Muscle of leg (tissue), 16 donors: ENCODE data around the gene CLDN9. TPM values are rescaled to one million over a fixed set of nuclear protein-coding genes. Genes with fewer than 3 reads are reported as not detected.
A peak's percentile ranks its signal among the peaks of the same experiment; 100 is the strongest.

Experiments
- DNase-seq: peaks from one replicate; pipeline ENCODE4 v3.0.0; 2013
- H3K27ac ChIP-seq: one replicate; pipeline ENCODE4 v1.5.1; 2013; ENCODE audit warnings: mild to moderate bottlenecking, low read length, control low read depth
- H3K27me3 ChIP-seq: one replicate; pipeline ENCODE4 v1.6.1; 2013; ENCODE audit warnings: low read length; ENCODE audit not compliant: control insufficient read depth, insufficient read depth
- H3K36me3 ChIP-seq: one replicate; pipeline ENCODE4 v1.6.1; 2013; ENCODE audit warnings: low read length; ENCODE audit not compliant: control insufficient read depth, insufficient read depth
- H3K4me1 ChIP-seq: one replicate; pipeline ENCODE4 v1.6.1; 2013; ENCODE audit warnings: low read length; ENCODE audit not compliant: control insufficient read depth, insufficient read depth
- H3K4me3 ChIP-seq: one replicate; pipeline ENCODE4 v1.5.1; 2013; ENCODE audit warnings: low read length, control low read depth
- H3K9me3 ChIP-seq: replicated peaks from 2 replicates; pipeline ENCODE4 v1.6.1; 2013; ENCODE audit warnings: low read depth, low read length; ENCODE audit not compliant: control insufficient read depth
- WGBS: methylation state at CpG from one replicate; pipeline ENCODE4 v1.1.5; 2013; ENCODE audit warnings: missing lambda C conversion rate; ENCODE audit not compliant: insufficient coverage; 5-methylcytosine and 5-hydroxymethylcytosine counted together
- long read RNA-seq, 11 donors: transcript quantifications; one replicate each; lab custom pipeline, GENCODE V29; 2026
- polyA plus RNA-seq, 8 donors: library from polyadenylated mRNA; unstranded; fragments of 120-200 nt; gene quantifications; one replicate each; pipeline versions ENCODE4 v1.2.1 to v1.2.3, GENCODE V29; 2013; ENCODE audit warnings: inconsistent platforms in 1 of 8, low replicate concordance in 1 of 8; ENCODE audit not compliant: insufficient read length in 8 of 8, insufficient read depth in 1 of 8
- total RNA-seq: library from RNA; stranded (reverse); fragments of 120-200 nt; gene quantifications from one replicate; pipeline ENCODE4 v1.2.4, GENCODE V29; 2013

CLDN9 gene
- total RNA-seq (0.40 TPM), polyA plus RNA-seq (1 to 10 TPM in 5 of 8 donors, under 1 TPM in 3; 0.36 to 3.0 (median 1.5) TPM)
- long read RNA-seq, donor 1, partial matches to known transcripts: 0 of 1 reads
- long read RNA-seq, donor 1, other reads (novel, unspliced or antisense): 0 of 1 reads
- long read RNA-seq, donor 2: 0 reads
- long read RNA-seq, donor 3, partial matches to known transcripts: 0 of 2 reads
- long read RNA-seq, donor 3, other reads (novel, unspliced or antisense): 0 of 2 reads
- long read RNA-seq, donor 4, partial matches to known transcripts: 0 of 1 reads
- long read RNA-seq, donor 4, other reads (novel, unspliced or antisense): 0 of 1 reads
- long read RNA-seq, donor 5, partial matches to known transcripts: 0 of 1 reads
- long read RNA-seq, donor 5, other reads (novel, unspliced or antisense): 0 of 1 reads
- long read RNA-seq, donor 6, partial matches to known transcripts: 0 of 1 reads
- long read RNA-seq, donor 6, other reads (novel, unspliced or antisense): 0 of 1 reads
- long read RNA-seq, donor 7, partial matches to known transcripts: 0 of 2 reads
- long read RNA-seq, donor 7, other reads (novel, unspliced or antisense): 0 of 2 reads
- long read RNA-seq, donor 8, partial matches to known transcripts: 0 of 2 reads
- long read RNA-seq, donor 8, other reads (novel, unspliced or antisense): 0 of 2 reads
- long read RNA-seq, donor 9, partial matches to known transcripts: 0 of 2 reads
- long read RNA-seq, donor 9, other reads (novel, unspliced or antisense): 0 of 2 reads
- long read RNA-seq, donor 10: 0 reads
- long read RNA-seq, donor 11: 0 reads

- no peak for DNase-seq
- Histone ChIP-seq H3K4me3 (no peak within 1 kb of the TSS), H3K27me3 (peaks cover 96% of the 10 kb centered on the region), H3K4me1 (peaks cover 29% of the 10 kb centered on the region), H3K27ac (no peak within 1 kb of the TSS), H3K36me3 (no peaks in the 10 kb centered on the region), H3K9me3 (no peaks in the 10 kb centered on the region)
- 21% methylated on average over 27 of the region's 27 CpGs for WGBS
Observed at GRCh38 chr16:3012828-3013420, at the start of gene CLDN9. CLDN9 (plus strand) TSS chr16:3012923; CDS start chr16:3013363, 440 bp downstream.

GRCh38 chr16:2963074-2963722 lies 49.5 kb upstream of the CLDN9 start:
- 2% methylated on average over 22 of the region's 40 CpGs for WGBS
- Histone ChIP-seq H3K4me1 (peaks cover 44% of the 10 kb centered on the region), H3K27ac (no peak overlapping the region), H3K4me3 (peak overlapping the region; percentile 1), H3K36me3 (no peaks in the 10 kb centered on the region), H3K9me3 (no peaks in the 10 kb centered on the region), H3K27me3 (peaks cover 80% of the 10 kb centered on the region)
- no peak for DNase-seq

- H3K27ac ChIP-seq: no peak within 1 kb of the TSS
- peak within 1 kb of the TSS; percentile 10 for H3K4me3 ChIP-seq
- WGBS: under 1% methylated on average over 39 of the region's 60 CpGs
- H3K36me3 ChIP-seq: no peaks in the 10 kb centered on the region
- H3K9me3 ChIP-seq: no peaks in the 10 kb centered on the region
- no peak for DNase-seq
- peaks cover 87% of the 10 kb centered on the region for H3K27me3 ChIP-seq
- peaks cover 51% of the 10 kb centered on the region for H3K4me1 ChIP-seq
Observed at GRCh38 chr16:2963723-2964474, 48.8 kb upstream of the CLDN9 start, which contains the start of gene KREMEN2. KREMEN2 (plus strand) TSS chr16:2964275; CDS start chr16:2964521, 246 bp downstream.

GRCh38 chr16:2964475-2965336 lies 48.0 kb upstream of the CLDN9 start:
- Histone ChIP-seq H3K27ac (no peak overlapping the region), H3K9me3 (no peaks in the 10 kb centered on the region), H3K36me3 (no peaks in the 10 kb centered on the region), H3K4me1 (peaks cover 53% of the 10 kb centered on the region), H3K27me3 (peaks cover 81% of the 10 kb centered on the region), H3K4me3 (peak overlapping the region; percentile 10)
- peak; percentile 30 for DNase-seq
- WGBS: under 1% methylated on average over 59 of the region's 68 CpGs

- no peaks in the 10 kb centered on the region for H3K9me3 ChIP-seq
- H3K4me3 ChIP-seq: no peak overlapping the region
- 47% methylated on average over 22 of the region's 39 CpGs for WGBS
- H3K4me1 ChIP-seq: peaks cover 62% of the 10 kb centered on the region
- H3K36me3 ChIP-seq: peaks cover under 1% of the 10 kb centered on the region
- H3K27me3 ChIP-seq: peaks cover 78% of the 10 kb centered on the region
- no peak for DNase-seq
- no peak overlapping the region for H3K27ac ChIP-seq
Observed at GRCh38 chr16:2966043-2966807, 46.5 kb upstream of the CLDN9 start.

- Histone ChIP-seq H3K27ac (no peak overlapping the region), H3K4me1 (peaks cover 65% of the 10 kb centered on the region), H3K9me3 (no peaks in the 10 kb centered on the region), H3K36me3 (peaks cover 6% of the 10 kb centered on the region), H3K27me3 (peaks cover 72% of the 10 kb centered on the region), H3K4me3 (no peak overlapping the region)
- WGBS: 2% methylated on average over 46 of the region's 46 CpGs
- DNase-seq: no peak
Observed at GRCh38 chr16:2966808-2967191, 45.9 kb upstream of the CLDN9 start.

- H3K27ac ChIP-seq: no peak overlapping the region
- no peaks in the 10 kb centered on the region for H3K9me3 ChIP-seq
- 5% methylated on average over 48 of the region's 51 CpGs for WGBS
- H3K27me3 ChIP-seq: peaks cover 68% of the 10 kb centered on the region
- H3K4me3 ChIP-seq: no peak overlapping the region
- peaks cover 6% of the 10 kb centered on the region for H3K36me3 ChIP-seq
- DNase-seq: no peak
- peaks cover 69% of the 10 kb centered on the region for H3K4me1 ChIP-seq
Observed at GRCh38 chr16:2967211-2967631, 45.5 kb upstream of the CLDN9 start.

GRCh38 chr16:2967721-2968161 lies 45.0 kb upstream of the CLDN9 start:
- Histone ChIP-seq H3K36me3 (peaks cover 6% of the 10 kb centered on the region), H3K9me3 (no peaks in the 10 kb centered on the region), H3K4me1 (peaks cover 71% of the 10 kb centered on the region), H3K27ac (no peak overlapping the region), H3K27me3 (peaks cover 63% of the 10 kb centered on the region), H3K4me3 (no peak overlapping the region)
- WGBS: 43% methylated on average over 33 of the region's 33 CpGs
- DNase-seq: no peak
